ENCODE results near the gene KANK4.
"Not testable (repeated sequence)": the region's sequence is repeated elsewhere in the genome, so short reads cannot be mapped to it uniquely, and the experiment has no call there.

KANK4 gene

GRCh38 chr1:62250126-62250726 lies 69.0 kb downstream of the KANK4 start:
- Histone ChIP-seq H3K9ac (ENCODE audit: low read depth, low read length) (no peak overlapping the region), H3K27ac (ENCODE audit: low read length) (no peak overlapping the region), H3K9me3 (ENCODE audit: insufficient read depth, low read length, severe bottlenecking) (no peaks in the 10 kb centered on the region), H4K20me1 (ENCODE audit: insufficient read depth, low read length) (no peaks in the 10 kb centered on the region), H2AFZ (ENCODE audit: low read depth, low read length) (no peak overlapping the region), H3K4me3 (ENCODE audit: low read depth in 1 of 2, low read length in 2 of 2) (no peak overlapping the region), H3K27me3 (ENCODE audit: insufficient read depth, low read length, poor library complexity) (no peaks in the 10 kb centered on the region), H3K4me1 (ENCODE audit: insufficient read depth, low read length) (no peaks in the 10 kb centered on the region), H3K79me2 (ENCODE audit: insufficient read depth, low read length) (no peaks in the 10 kb centered on the region), H3K4me2 (ENCODE audit: insufficient read depth, low read length) (no peak overlapping the region), H3K36me3 (ENCODE audit: insufficient read depth, low read length) (no peaks in the 10 kb centered on the region)
- TF ChIP-seq EZH2 (IDR thresholded peaks at IDR 0.05; ENCODE audit: borderline replicate concordance, low read depth, low read length, severe bottlenecking): no peak
- TF ChIP-seq CTCF (IDR thresholded peaks at IDR 0.05; ENCODE audit: borderline replicate concordance, extremely low read depth, low read length, poor library complexity, severe bottlenecking): no peak
- DNase-seq (no peak), ATAC-seq (ENCODE audit: insufficient read depth, low read depth) (no peak)

- Histone ChIP-seq H3K27me3 (ENCODE audit: insufficient read depth, low read length, poor library complexity) (no peaks in the 10 kb centered on the region), H3K9me3 (ENCODE audit: insufficient read depth, low read length, severe bottlenecking) (no peaks in the 10 kb centered on the region), H4K20me1 (ENCODE audit: insufficient read depth, low read length) (no peaks in the 10 kb centered on the region), H3K9ac (ENCODE audit: low read depth, low read length) (no peak overlapping the region), H3K27ac (ENCODE audit: low read length) (no peak overlapping the region), H3K4me1 (ENCODE audit: insufficient read depth, low read length) (no peaks in the 10 kb centered on the region), H3K4me3 (ENCODE audit: low read depth in 1 of 2, low read length in 2 of 2) (no peak overlapping the region), H3K4me2 (ENCODE audit: insufficient read depth, low read length) (no peak overlapping the region), H3K36me3 (ENCODE audit: insufficient read depth, low read length) (no peaks in the 10 kb centered on the region), H3K79me2 (ENCODE audit: insufficient read depth, low read length) (no peaks in the 10 kb centered on the region), H2AFZ (ENCODE audit: low read depth, low read length) (no peak overlapping the region)
- ATAC-seq (ENCODE audit: insufficient read depth, low read depth): no peak
- DNase-seq: no peak
- TF ChIP-seq EZH2 (IDR thresholded peaks at IDR 0.05; ENCODE audit: borderline replicate concordance, low read depth, low read length, severe bottlenecking): no peak
- TF ChIP-seq CTCF (IDR thresholded peaks at IDR 0.05; ENCODE audit: borderline replicate concordance, extremely low read depth, low read length, poor library complexity, severe bottlenecking): no peak
Measured at GRCh38 chr1:62247391-62248168, 71.7 kb downstream of the KANK4 start.

- Histone ChIP-seq H3K4me3 (ENCODE audit: low read depth in 1 of 2, low read length in 2 of 2) (no peak overlapping the region), H3K9ac (ENCODE audit: low read depth, low read length) (no peak overlapping the region), H3K36me3 (ENCODE audit: insufficient read depth, low read length) (no peaks in the 10 kb centered on the region), H3K4me2 (ENCODE audit: insufficient read depth, low read length) (no peak overlapping the region), H3K27me3 (ENCODE audit: insufficient read depth, low read length, poor library complexity) (no peaks in the 10 kb centered on the region), H3K79me2 (ENCODE audit: insufficient read depth, low read length) (no peaks in the 10 kb centered on the region), H3K9me3 (ENCODE audit: insufficient read depth, low read length, severe bottlenecking) (no peaks in the 10 kb centered on the region), H3K4me1 (ENCODE audit: insufficient read depth, low read length) (no peaks in the 10 kb centered on the region), H3K27ac (ENCODE audit: low read length) (no peak overlapping the region), H2AFZ (ENCODE audit: low read depth, low read length) (no peak overlapping the region), H4K20me1 (ENCODE audit: insufficient read depth, low read length) (no peaks in the 10 kb centered on the region)
- DNase-seq (no peak), ATAC-seq (ENCODE audit: insufficient read depth, low read depth) (no peak)
- TF ChIP-seq EZH2 (IDR thresholded peaks at IDR 0.05; ENCODE audit: borderline replicate concordance, low read depth, low read length, severe bottlenecking) (no peak), CTCF (IDR thresholded peaks at IDR 0.05; ENCODE audit: borderline replicate concordance, extremely low read depth, low read length, poor library complexity, severe bottlenecking) (no peak)
Measured at GRCh38 chr1:62245201-62245600, 74.0 kb downstream of the KANK4 start.

- not testable (repeated sequence) for H3K36me3 ChIP-seq (ENCODE audit: insufficient read depth, low read length); H2AFZ ChIP-seq (ENCODE audit: low read depth, low read length); H3K4me3 ChIP-seq (ENCODE audit: low read depth in 1 of 2, low read length in 2 of 2); H3K4me1 ChIP-seq (ENCODE audit: insufficient read depth, low read length); H4K20me1 ChIP-seq (ENCODE audit: insufficient read depth, low read length); H3K79me2 ChIP-seq (ENCODE audit: insufficient read depth, low read length); H3K27me3 ChIP-seq (ENCODE audit: insufficient read depth, low read length, poor library complexity); H3K9me3 ChIP-seq (ENCODE audit: insufficient read depth, low read length, severe bottlenecking); H3K9ac ChIP-seq (ENCODE audit: low read depth, low read length); ATAC-seq (ENCODE audit: insufficient read depth, low read depth); H3K4me2 ChIP-seq (ENCODE audit: insufficient read depth, low read length); DNase-seq; H3K27ac ChIP-seq (ENCODE audit: low read length)
Measured at GRCh38 chr1:62244380-62244779, 74.9 kb downstream of the KANK4 start.
